ENCODE results near the gene UBAC2. TPM values are rescaled to one million over a fixed set of nuclear protein-coding genes. Genes with fewer than 3 reads are reported as not detected.

The UBAC2 gene
- total and polyA plus RNA-seq, 4 donors: 32.9 to 42.3 (median 35.3) TPM

DNA sequence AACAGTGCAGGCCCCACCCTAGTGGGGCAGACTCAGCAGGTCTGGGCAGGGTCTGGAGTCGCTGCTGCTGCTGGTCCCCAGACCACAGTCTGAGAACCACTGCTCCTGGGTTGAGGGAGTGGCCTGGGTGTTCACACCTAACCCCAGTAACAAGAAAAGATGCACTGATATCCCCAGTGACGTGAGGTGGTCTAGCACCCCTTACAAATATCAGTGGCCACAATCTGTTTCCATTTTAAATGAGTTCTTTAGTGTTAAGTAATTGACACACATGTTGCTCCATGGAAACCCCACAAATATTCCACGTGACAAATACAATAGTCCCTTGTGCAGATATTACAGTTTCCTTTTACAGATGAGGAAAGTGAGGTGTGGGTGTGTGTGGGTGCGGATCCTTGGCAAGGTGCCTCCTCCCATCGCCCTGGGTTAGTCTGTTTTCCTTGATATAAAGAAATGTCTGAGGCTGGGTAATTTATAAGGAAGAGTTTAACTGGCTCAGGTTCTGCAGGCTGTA, 202.9 kb downstream of the UBAC2 start:
- no peaks in the 10 kb centered on the region for H3K36me3 ChIP-seq (ENCODE audit: control insufficient read depth in 4 of 4, insufficient read depth in 3 of 4, low read depth in 1 of 4, low read length in 3 of 4)
- H3K27ac ChIP-seq (ENCODE audit: low read depth in 1 of 2, low read length in 2 of 2): no peak overlapping the region
- H3K27me3 ChIP-seq (ENCODE audit: control insufficient read depth in 4 of 4, insufficient read depth in 4 of 4, low read length in 3 of 4): peaks cover 0 to 3% (median 0%) of the 10 kb centered on the region in 4 donors
- no peaks in the 10 kb centered on the region for H3K9me3 ChIP-seq (ENCODE audit: control insufficient read depth in 4 of 4, low read length in 3 of 4)
- no peak overlapping the region for H3K4me3 ChIP-seq (ENCODE audit: low read depth in 1 of 3, low read length in 3 of 3)
- H3K4me1 ChIP-seq (ENCODE audit: control insufficient read depth in 4 of 4, insufficient read depth in 4 of 4, low read length in 3 of 4): no peaks in the 10 kb centered on the region
- TF ChIP-seq ZBTB33 (IDR thresholded peaks at IDR 0.05): no peak
- TF ChIP-seq JUND (IDR thresholded peaks at IDR 0.05): no peak
- no peak for TF ChIP-seq ATF3 (IDR thresholded peaks at IDR 0.05)
- TF ChIP-seq NR2F2 (IDR thresholded peaks at IDR 0.05): no peak
- TF ChIP-seq TAF1 (conservative IDR thresholded peaks at IDR 0.05): no peak
- no peak for TF ChIP-seq FOXA2 (IDR thresholded peaks at IDR 0.05)
- TF ChIP-seq REST (IDR thresholded peaks at IDR 0.05): no peak
- TF ChIP-seq RAD21 (IDR thresholded peaks at IDR 0.05): no peak
- no peak for TF ChIP-seq FOXA1 (IDR thresholded peaks at IDR 0.05)
- no peak for TF ChIP-seq YY1 (IDR thresholded peaks at IDR 0.05)
- TF ChIP-seq RXRA (IDR thresholded peaks at IDR 0.05): no peak
- no peak for TF ChIP-seq HNF4A (conservative IDR thresholded peaks at IDR 0.05)
- TF ChIP-seq MAX (IDR thresholded peaks at IDR 0.05): no peak
- TF ChIP-seq CTCF (IDR thresholded peaks at IDR 0.05; ENCODE audit: low read depth, low read length, missing input control): no peak
- no peak for TF ChIP-seq SP1 (IDR thresholded peaks at IDR 0.05)
- no peak for TF ChIP-seq EGR1 (IDR thresholded peaks at IDR 0.05; ENCODE audit: low read depth in 2 of 2)
- TF ChIP-seq HNF4G (IDR thresholded peaks at IDR 0.05): no peak
- TF ChIP-seq GABPA (IDR thresholded peaks at IDR 0.05 in 1 of 2, conservative IDR thresholded peaks at IDR 0.05 in 1 of 2): no peak
- 85% methylated on average over 5 of the region's 5 CpGs for WGBS
- DNase-seq (ENCODE audit: low spot score): no peak
- no peak overlapping the region for H3K9ac ChIP-seq (ENCODE audit: low read depth in 1 of 2, low read length in 2 of 2)
